Measurements from ENCODE around the gene CNGA1. TPM values are rescaled to one million over a fixed set of nuclear protein-coding genes. Genes with fewer than 3 reads are reported as not detected.
A peak's percentile ranks its signal among the peaks of the same experiment; 100 is the strongest.

The CNGA1 gene
- total and polyA plus RNA-seq, 2 experiments from 2014 or later = 0.54 to 1.9 TPM

DNA sequence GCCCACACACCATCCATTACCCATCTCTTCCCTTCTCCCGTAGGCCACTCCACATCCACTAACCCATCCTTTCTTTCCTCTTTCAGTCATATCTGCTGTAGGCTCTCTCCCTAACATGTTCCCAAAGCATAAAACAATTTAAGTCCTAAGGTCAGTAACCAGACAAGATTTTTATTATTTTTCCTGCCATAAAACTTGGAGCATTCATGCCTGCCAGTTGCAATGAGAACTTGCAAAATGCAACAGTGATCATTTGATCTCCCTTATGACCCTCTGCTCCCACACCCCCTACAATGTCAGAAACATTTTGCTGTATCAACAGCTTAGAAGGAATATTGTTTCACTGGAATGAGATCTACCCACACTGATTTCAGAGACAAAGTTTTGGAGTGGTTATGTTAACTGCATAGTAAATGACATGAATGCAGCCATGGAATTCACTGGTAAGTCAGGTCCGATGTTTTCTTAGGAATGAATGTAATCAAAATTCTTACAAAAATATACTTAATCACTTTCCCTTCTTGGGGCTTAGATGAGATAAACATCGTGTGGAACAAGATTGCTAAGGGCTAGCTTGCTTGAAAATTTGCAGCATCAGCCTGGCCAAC lies 5.8 kb upstream of the CNGA1 start:
- no peaks in the 10 kb centered on the region for H3K36me3 ChIP-seq
- H3K27ac ChIP-seq = no peak overlapping the region
- peaks cover 7% of the 10 kb centered on the region for H3K27me3 ChIP-seq
- DNase-seq (ENCODE audit: low read depth in 1 of 2, low spot score in 1 of 2) = no peak
- H3K4me3 ChIP-seq = no peak overlapping the region
- no peaks in the 10 kb centered on the region for H3K9me3 ChIP-seq (ENCODE audit: low read depth)
- peaks cover 16% of the 10 kb centered on the region for H3K4me1 ChIP-seq (ENCODE audit: low read depth)
- TF ChIP-seq CTCF (IDR thresholded peaks at IDR 0.05; ENCODE audit: low read depth, low read length) = no peak

- Histone ChIP-seq H3K27ac (no peak overlapping the region), H3K9me3 (ENCODE audit: low read depth) (no peaks in the 10 kb centered on the region), H3K36me3 (no peaks in the 10 kb centered on the region), H3K4me3 (no peak overlapping the region), H3K27me3 (peaks cover 7% of the 10 kb centered on the region), H3K4me1 (ENCODE audit: low read depth) (peaks cover 14% of the 10 kb centered on the region)
- no peak for TF ChIP-seq CTCF (IDR thresholded peaks at IDR 0.05; ENCODE audit: low read depth, low read length)
- no peak for DNase-seq (ENCODE audit: low read depth in 1 of 2, low spot score in 1 of 2)
Measured at GRCh38 chr4:48021100-48021499, 4.6 kb upstream of the CNGA1 start.

- Histone ChIP-seq H3K4me1 (ENCODE audit: low read depth) (no peaks in the 10 kb centered on the region), H3K27me3 (peaks cover 7% of the 10 kb centered on the region), H3K4me3 (no peak overlapping the region), H3K27ac (no peak overlapping the region), H3K36me3 (no peaks in the 10 kb centered on the region), H3K9me3 (ENCODE audit: low read depth) (no peaks in the 10 kb centered on the region)
- TF ChIP-seq CTCF (IDR thresholded peaks at IDR 0.05; ENCODE audit: low read depth, low read length) = no peak
- DNase-seq (ENCODE audit: low read depth in 1 of 2, low spot score in 1 of 2) = no peak
Measured at GRCh38 chr4:48018112-48018511, 1.6 kb upstream of the CNGA1 start.

DNA sequence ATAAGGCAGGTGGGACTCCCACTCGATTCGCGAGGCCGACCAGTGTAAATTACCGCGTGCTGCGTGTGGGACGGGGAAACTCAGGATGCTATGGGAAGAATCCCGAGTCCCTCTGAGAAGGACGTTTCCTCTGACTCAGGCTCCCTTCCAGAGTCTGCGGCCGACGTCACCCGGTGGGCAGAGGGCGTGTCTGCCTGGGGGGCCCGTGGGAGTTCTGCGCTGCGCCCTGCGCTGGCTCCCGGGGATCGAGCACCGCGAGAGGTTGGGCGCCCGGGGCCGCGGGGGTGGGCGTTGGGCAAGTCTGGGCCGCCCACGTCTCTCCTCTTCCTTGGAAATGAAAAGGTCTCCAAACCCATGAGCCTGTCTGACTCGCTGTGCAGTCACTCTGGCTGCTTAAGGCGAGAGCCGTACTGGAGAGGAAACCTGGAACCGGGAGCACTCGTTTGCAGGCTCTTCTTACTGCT lies 659 bp upstream of the CNGA1 start:
- TF ChIP-seq CTCF (IDR thresholded peaks at IDR 0.05; ENCODE audit: low read depth, low read length) = no peak
- no peaks in the 10 kb centered on the region for H3K4me1 ChIP-seq (ENCODE audit: low read depth)
- H3K27me3 ChIP-seq = peaks cover 7% of the 10 kb centered on the region
- peak; percentile 56 to 61 for DNase-seq (ENCODE audit: low read depth in 1 of 2, low spot score in 1 of 2)
- H3K36me3 ChIP-seq = no peaks in the 10 kb centered on the region
- peak overlapping the region; percentile 79 for H3K27ac ChIP-seq
- peak overlapping the region; percentile 83 for H3K4me3 ChIP-seq
- no peaks in the 10 kb centered on the region for H3K9me3 ChIP-seq (ENCODE audit: low read depth)

DNA sequence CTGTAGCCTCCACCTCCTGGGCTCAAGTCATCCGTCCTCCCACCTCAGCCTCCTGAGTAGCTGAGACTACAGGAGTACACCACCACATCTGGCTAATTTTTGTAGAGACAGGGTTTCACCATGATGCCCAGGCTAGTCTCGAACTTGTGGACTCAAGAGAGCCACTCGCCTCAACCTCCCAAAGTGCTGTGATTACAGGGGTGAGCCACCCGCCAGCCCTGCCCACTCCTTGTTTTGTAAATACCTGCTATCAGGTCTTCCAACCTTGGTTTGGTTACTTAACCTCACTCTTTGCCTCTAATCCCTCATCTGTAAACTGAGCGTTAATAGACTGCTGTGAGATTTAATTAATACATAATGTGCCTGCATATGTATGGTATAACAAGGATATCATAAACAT lies 803 bp downstream of the CNGA1 start:
- TF ChIP-seq CTCF (IDR thresholded peaks at IDR 0.05; ENCODE audit: low read depth, low read length) = no peak
- DNase-seq (ENCODE audit: low read depth in 1 of 2, low spot score in 1 of 2) = no peak
- H3K27ac ChIP-seq = no peak overlapping the region
- no peaks in the 10 kb centered on the region for H3K4me1 ChIP-seq (ENCODE audit: low read depth)
- H3K4me3 ChIP-seq = peak overlapping the region; percentile 83
- H3K27me3 ChIP-seq = peaks cover 7% of the 10 kb centered on the region
- H3K36me3 ChIP-seq = no peaks in the 10 kb centered on the region
- H3K9me3 ChIP-seq (ENCODE audit: low read depth) = no peaks in the 10 kb centered on the region

Data from cardiac muscle cell (in vitro differentiated cells and primary cell).